Activated naive CD8-positive, alpha-beta T cell treated with anti-CD3 and anti-CD28 coated beads, Interleukin-2, amount 50 U/mL, for 16 hours (primary cell): Measurements from ENCODE around the gene UNC5B.

Source experiments
- DNase-seq: peaks from one replicate; pipeline ENCODE4 v3.0.0-alpha.2; 2020; ENCODE audit warnings: low read depth, low spot score

UNC5B gene

DNA sequence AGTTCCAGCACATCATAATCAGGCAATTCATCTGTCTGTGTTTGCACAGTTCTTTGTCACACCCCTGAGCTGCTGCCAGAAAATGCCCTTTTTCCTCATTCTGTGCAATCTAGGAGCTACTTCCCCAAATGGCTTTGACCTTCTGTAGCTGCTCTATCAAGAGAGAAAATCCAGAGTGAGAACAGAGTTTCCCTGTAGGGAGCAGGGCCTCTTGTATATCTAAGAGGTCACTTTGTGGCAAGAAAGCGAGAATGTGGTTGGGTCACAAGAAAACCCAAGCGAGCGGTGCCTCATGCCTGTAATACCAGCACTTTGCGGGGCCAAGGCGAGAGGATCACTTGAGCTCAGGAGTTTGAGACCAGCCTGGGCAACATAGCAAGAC lies 131.0 kb downstream of the UNC5B start:
- no peak for DNase-seq

- DNase-seq, result no peak
Observed at GRCh38 chr10:71344154-71344925, 132.0 kb downstream of the UNC5B start.

- no peak for DNase-seq
Observed at GRCh38 chr10:71344993-71345480, 132.7 kb downstream of the UNC5B start.

DNA sequence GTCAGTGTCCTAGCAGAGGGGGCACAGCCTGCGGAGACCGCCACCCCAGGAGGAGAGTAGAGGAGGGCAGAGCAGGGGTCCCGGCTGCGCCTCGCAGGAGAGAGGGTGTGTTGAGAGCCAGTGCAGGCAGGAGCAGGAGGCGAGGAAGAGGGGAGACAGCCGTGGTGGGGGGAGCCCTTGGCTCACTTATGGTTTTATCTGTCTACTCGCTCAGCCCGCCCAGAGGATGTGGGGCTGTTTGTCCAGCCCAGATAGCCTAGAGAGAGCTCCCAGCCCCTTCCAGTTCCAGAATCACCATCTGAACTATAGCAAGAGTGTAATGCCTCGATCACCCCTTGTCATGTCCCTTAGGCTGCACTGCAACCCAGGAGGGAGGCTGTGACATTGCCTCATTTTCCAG lies 133.3 kb downstream of the UNC5B start:
- DNase-seq, result no peak

- no peak for DNase-seq
Observed at GRCh38 chr10:71346731-71347130, 134.4 kb downstream of the UNC5B start.

DNA sequence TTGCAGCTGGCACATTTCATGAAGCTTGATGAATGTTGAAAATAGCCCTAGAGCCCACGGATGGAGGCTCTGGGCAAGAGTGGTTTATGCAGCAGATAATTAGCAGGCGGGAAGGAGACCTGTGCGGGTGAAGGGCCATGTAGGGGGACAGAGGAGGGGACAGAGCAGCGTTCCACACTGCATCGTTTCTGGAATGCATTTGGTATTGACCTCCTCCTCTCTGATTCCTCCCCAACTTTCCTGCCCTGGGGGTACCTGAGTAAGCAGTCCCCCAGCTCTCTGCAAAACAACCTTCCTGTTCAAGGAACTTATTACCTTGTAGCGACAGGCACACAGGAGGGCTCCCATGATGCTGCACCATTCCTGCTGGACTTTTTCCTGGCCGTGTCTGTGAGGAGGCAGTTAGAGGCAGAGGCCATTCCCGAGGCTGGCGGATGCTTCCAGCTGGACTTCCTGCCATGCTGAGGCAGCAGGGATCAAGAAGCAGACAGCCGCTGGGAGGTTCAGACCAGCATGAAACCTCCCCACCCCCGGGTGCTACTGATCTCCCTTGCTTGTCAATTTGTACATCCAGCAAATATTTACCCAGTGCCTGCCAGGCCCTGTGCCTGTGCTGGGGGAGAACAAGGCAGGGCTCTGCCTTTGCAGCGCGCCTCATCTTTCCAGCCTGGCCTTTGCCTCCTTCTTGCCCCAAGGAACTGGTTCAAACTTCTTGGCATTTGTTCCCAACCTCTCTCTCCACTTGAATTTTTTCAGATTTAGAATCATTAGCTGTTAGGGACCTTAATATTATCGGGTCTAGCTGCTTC lies 135.4 kb downstream of the UNC5B start:
- DNase-seq, result no peak

DNA sequence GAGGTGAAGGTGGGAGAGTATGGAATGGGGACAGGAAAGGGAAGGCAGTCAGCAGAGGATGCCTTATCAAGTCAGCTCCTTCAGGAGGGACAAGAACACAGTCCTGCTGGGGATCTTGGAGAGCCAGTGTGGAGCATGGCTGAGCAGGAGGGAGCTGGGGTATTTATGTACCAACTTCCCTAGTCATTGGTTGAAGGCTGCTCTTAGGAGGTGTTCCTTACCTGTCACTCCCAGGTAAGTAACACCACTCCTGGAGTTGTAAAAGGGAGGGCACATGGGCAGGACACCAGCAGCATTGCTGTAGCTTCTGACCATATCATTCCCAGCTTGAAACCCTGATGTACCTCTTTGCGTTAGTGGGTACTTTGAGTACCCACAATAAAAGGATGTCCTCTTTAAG lies 136.5 kb downstream of the UNC5B start:
- DNase-seq, result no peak

DNA sequence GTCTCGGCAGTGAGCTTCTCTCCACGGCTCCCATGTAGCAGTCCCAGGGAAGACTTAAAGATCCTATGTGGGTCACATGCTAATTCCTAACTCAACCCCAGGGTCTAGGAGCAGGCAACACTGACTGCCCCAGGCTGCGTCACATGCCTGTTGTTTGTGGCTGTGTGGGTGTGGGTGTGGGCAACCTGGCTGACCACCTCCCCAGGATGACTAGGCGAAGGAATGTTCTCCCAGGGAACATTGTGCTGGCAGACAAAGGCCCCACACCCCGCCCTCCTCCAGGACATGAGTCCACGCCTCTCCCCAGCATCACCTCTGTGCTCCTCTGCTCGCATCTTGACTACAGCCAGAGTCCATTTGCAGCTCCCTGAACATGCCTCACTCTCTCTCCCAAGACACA lies 137.0 kb downstream of the UNC5B start:
- DNase-seq, result no peak

GRCh38 chr10:71351087-71351486 lies 138.7 kb downstream of the UNC5B start:
- no peak for DNase-seq

DNA sequence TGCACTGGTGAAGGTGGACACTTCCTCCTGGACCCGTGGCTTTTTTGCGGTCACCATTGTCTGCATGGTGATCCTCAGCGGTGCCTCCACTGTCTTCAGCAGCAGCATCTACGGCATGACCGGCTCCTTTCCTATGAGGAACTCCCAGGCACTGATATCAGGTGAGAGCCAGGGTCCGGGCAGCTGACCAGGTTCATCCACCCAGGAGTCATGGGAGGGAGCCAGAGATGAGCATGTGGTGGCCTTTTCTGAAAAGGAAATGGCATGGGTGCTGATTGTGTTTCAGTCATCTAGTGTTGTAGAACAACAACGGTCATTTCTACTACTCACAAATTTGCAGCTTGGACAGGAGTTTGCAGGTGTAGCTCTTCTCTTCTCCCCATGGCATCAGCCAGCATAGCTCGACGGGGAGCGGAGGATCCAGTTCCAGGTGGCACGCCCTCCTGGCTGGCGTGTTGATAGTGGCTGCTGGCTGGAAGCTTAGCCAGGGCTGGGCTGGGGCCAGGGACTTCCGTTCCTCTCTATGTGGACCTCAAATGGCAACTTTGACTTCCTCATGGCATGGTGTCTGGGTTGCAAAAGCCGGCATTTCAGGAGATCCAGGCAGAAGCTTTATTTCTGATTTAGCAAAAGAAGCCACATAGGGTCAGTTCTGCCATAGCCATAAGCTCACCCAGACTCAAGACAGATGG lies 139.4 kb downstream of the UNC5B start:
- DNase-seq, result no peak
